ENCODE results near the gene MARK1. TPM values are rescaled to one million over a fixed set of nuclear protein-coding genes. Genes with fewer than 3 reads are reported as not detected.
"Not testable (repeated sequence)": the region's sequence is repeated elsewhere in the genome, so short reads cannot be mapped to it uniquely, and the experiment has no call there.

MARK1 gene
- total RNA-seq, 2 donors from 2014 or later = 0.10 TPM; not detected in 1

DNA sequence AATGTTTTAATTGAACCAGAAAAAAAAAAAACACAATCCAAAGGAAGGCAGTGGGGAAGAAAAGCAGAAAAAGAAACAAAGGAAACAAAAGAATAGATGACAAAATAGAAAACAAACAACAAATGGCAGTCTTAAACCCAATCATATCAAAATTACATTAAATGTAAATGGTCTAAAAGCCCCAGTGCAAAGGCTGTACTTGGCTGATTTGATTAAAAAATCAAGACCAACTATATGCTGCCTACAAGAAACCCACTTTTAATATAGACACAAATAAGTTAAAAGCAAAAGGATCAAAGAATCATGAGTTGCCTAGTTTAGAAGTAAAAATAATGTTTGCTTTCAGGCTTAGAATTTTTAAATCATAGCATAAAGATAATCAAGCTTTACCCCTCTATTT lies 142.4 kb downstream of the MARK1 start:
- peaks cover 20% of the 10 kb centered on the region for H3K27me3 Mint-ChIP-seq
- H3K4me1 Mint-ChIP-seq = no peaks in the 10 kb centered on the region
- ATAC-seq = no peak
- no peak overlapping the region for H3K4me3 Mint-ChIP-seq
- DNase-seq = no peak
- peaks cover 2% of the 10 kb centered on the region for H3K36me3 Mint-ChIP-seq (ENCODE audit: low read depth)
- H3K27ac Mint-ChIP-seq = no peak overlapping the region
- H3K9me3 ChIP-seq (ENCODE audit: control insufficient read depth, low read length, poor library complexity, severe bottlenecking) = no peaks in the 10 kb centered on the region

DNA sequence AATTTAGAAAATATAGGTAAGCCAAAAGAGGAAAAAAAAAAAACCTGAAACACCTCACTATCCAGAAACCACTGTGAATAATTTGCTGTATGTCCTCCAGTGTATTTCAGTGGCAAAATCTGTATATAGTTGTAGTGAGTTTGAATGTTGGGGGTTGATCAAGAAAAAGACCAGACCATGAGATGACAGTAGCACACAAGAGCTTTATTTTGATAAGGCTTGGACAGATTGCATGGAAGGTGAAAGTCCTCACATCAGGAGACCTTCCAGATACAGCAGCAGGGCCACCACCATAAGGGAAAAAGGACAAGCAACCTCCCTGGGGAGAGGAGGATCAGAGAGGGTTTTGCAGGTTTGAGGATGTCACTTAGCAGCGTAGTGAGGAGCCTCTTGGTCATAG lies 146.0 kb downstream of the MARK1 start:
- Mint-ChIP-seq H3K36me3 (ENCODE audit: low read depth) (peaks cover 3% of the 10 kb centered on the region), H3K27ac (no peak overlapping the region), H3K27me3 (peaks cover 8% of the 10 kb centered on the region), H3K4me1 (no peaks in the 10 kb centered on the region), H3K4me3 (no peak overlapping the region)
- ATAC-seq (no peak), DNase-seq (no peak)
- H3K9me3 ChIP-seq (ENCODE audit: control insufficient read depth, low read length, poor library complexity, severe bottlenecking) = no peaks in the 10 kb centered on the region

DNA sequence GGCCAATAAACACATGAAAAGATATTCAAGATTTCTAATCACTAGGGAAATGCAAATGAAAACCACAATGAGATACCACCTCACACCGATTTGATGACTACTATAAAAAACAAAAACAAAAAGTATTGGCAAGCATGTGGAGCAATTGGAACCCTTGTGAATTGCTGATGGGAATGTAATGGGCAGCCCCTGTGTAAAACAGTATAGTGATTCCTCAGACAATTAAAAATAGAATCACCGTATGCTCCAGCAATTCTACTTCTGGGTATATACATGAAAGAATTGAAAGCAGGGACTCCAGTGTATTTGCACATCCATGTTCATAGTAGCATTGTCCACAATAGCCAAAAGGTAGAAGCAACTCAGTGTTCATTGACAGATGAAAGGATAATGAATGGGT lies 149.3 kb downstream of the MARK1 start:
- H3K4me3 Mint-ChIP-seq = no peak overlapping the region
- H3K27me3 Mint-ChIP-seq = peaks cover 8% of the 10 kb centered on the region
- H3K4me1 Mint-ChIP-seq = peaks cover 6% of the 10 kb centered on the region
- DNase-seq (no peak), ATAC-seq (no peak)
- H3K36me3 Mint-ChIP-seq (ENCODE audit: low read depth) = peaks cover 3% of the 10 kb centered on the region
- no peaks in the 10 kb centered on the region for H3K9me3 ChIP-seq (ENCODE audit: control insufficient read depth, low read length, poor library complexity, severe bottlenecking)
- no peak overlapping the region for H3K27ac Mint-ChIP-seq

GRCh38 chr1:220680085-220680687 lies 152.2 kb downstream of the MARK1 start:
- Mint-ChIP-seq H3K36me3 (ENCODE audit: low read depth) (peaks cover 3% of the 10 kb centered on the region), H3K27ac (no peak overlapping the region), H3K4me3 (no peak overlapping the region), H3K27me3 (peaks cover 5% of the 10 kb centered on the region), H3K4me1 (peaks cover 6% of the 10 kb centered on the region)
- ATAC-seq (peak; percentile 85), DNase-seq (no peak)
- H3K9me3 ChIP-seq (ENCODE audit: control insufficient read depth, low read length, poor library complexity, severe bottlenecking) = no peaks in the 10 kb centered on the region

DNA sequence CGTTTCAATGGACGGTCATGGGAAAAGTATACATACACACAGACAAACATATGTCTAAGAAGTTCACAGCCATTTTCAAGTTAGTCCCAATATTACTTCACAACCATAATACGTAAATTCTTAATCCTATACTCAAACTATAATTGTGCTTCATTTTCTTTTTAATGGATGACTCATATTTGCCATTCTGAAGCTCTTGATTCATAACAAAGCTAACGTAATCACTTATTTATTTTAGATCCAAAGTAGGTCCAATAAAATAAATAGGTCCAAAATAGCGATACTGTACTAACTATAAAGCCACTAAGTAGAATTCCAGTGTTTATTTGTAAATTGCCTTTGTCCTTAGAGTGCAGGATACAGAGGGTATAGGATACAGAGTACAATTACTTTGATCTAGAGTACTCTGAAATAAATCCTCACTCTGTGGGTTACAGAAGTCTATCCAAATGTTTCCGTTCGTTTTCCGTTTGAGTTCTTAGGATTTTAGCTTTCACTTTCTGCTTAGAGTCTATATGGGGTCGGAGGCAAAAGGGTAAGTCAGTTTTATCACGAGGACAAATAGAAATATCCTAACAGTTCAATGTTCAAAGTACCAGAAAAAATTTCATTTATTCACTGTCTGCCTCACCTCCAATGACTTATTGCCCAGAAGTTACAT lies 153.4 kb downstream of the MARK1 start:
- Mint-ChIP-seq H3K27ac (no peak overlapping the region), H3K4me3 (no peak overlapping the region), H3K4me1 (peaks cover 6% of the 10 kb centered on the region), H3K36me3 (ENCODE audit: low read depth) (peaks cover 3% of the 10 kb centered on the region), H3K27me3 (peaks cover 5% of the 10 kb centered on the region)
- H3K9me3 ChIP-seq (ENCODE audit: control insufficient read depth, low read length, poor library complexity, severe bottlenecking) = no peaks in the 10 kb centered on the region
- ATAC-seq = no peak
- no peak for DNase-seq

DNA sequence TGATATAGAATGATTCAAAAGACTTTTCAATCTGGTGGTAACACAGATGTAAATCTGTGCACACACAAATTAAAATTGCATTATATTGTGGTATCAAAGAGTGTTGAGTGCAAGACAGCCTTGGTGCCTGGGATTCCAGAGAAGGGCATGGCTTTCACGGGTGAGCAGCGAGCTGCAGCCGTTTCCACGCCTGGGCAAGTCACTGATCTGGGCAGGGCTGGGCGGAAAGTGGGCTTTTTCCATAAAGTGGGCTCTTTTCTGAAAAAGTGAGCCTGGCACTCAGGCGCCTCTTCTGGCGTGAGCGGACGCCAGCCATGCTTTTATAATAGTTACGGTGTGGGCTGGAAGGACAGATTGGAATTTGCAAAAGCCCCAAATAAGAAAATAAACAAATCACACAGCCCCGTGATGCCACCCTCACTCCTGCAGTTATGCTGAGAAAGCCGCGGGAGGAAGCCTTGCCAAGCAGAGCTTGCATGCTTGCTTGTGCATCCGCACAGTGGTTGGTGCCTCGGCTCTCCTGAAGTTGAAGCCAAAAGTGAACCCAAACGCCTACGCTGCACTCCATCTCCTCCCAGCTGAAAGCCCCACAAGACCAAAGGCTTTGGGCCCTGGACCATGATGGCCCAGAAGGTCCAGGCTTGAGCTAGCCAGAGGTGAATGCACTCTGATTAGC lies 155.1 kb downstream of the MARK1 start:
- no peak for DNase-seq
- Mint-ChIP-seq H3K27me3 (peaks cover 12% of the 10 kb centered on the region), H3K36me3 (ENCODE audit: low read depth) (peaks cover 3% of the 10 kb centered on the region), H3K27ac (no peak overlapping the region), H3K4me3 (no peak overlapping the region), H3K4me1 (peaks cover 6% of the 10 kb centered on the region)
- H3K9me3 ChIP-seq (ENCODE audit: control insufficient read depth, low read length, poor library complexity, severe bottlenecking) = no peaks in the 10 kb centered on the region
- ATAC-seq = no peak

- H3K4me1 Mint-ChIP-seq; ATAC-seq; H3K36me3 Mint-ChIP-seq (ENCODE audit: low read depth); H3K27ac Mint-ChIP-seq; H3K4me3 Mint-ChIP-seq; H3K9me3 ChIP-seq (ENCODE audit: control insufficient read depth, low read length, poor library complexity, severe bottlenecking); DNase-seq: not testable (repeated sequence)
- peaks cover 12% of the 10 kb centered on the region for H3K27me3 Mint-ChIP-seq
These were observed 155.8 kb downstream of the MARK1 start for GRCh38 chr1:220683716-220684115.

GRCh38 chr1:220684890-220685289 lies 157.0 kb downstream of the MARK1 start:
- no peak overlapping the region for H3K27ac Mint-ChIP-seq
- ATAC-seq = no peak
- DNase-seq = no peak
- no peaks in the 10 kb centered on the region for H3K9me3 ChIP-seq (ENCODE audit: control insufficient read depth, low read length, poor library complexity, severe bottlenecking)
- H3K36me3 Mint-ChIP-seq (ENCODE audit: low read depth) = peaks cover 2% of the 10 kb centered on the region
- peaks cover 8% of the 10 kb centered on the region for H3K4me1 Mint-ChIP-seq
- no peak overlapping the region for H3K4me3 Mint-ChIP-seq
- H3K27me3 Mint-ChIP-seq = peaks cover 12% of the 10 kb centered on the region

GRCh38 chr1:220685879-220686278 lies 157.9 kb downstream of the MARK1 start:
- peaks cover 12% of the 10 kb centered on the region for H3K27me3 Mint-ChIP-seq
- no peaks in the 10 kb centered on the region for H3K9me3 ChIP-seq (ENCODE audit: control insufficient read depth, low read length, poor library complexity, severe bottlenecking)
- peaks cover 2% of the 10 kb centered on the region for H3K36me3 Mint-ChIP-seq (ENCODE audit: low read depth)
- DNase-seq = no peak
- H3K4me3 Mint-ChIP-seq = no peak overlapping the region
- H3K4me1 Mint-ChIP-seq = peaks cover 11% of the 10 kb centered on the region
- no peak overlapping the region for H3K27ac Mint-ChIP-seq
- ATAC-seq = no peak

DNA sequence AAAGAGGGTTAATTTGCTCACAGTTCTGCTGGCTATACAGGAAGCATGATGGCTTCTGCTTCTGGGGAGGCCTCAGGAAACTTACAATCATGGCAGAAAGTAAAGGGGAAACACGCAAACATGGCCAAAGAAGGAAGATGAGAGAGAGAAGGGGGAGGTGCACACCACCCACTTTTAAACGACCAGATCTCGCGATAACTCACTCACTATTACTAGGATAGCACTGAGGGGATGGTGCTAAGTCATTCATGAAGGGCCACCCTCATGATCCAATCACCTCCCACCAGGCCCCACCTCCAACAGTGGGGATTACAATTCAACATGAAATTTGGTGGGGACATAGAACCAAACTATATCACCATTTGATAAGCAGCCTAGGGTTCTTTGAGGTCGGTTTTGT lies 159.9 kb downstream of the MARK1 start:
- Mint-ChIP-seq H3K4me3 (no peak overlapping the region), H3K36me3 (ENCODE audit: low read depth) (peaks cover 2% of the 10 kb centered on the region), H3K27ac (no peak overlapping the region), H3K4me1 (peaks cover 12% of the 10 kb centered on the region), H3K27me3 (peaks cover 16% of the 10 kb centered on the region)
- ATAC-seq (no peak), DNase-seq (no peak)
- H3K9me3 ChIP-seq (ENCODE audit: control insufficient read depth, low read length, poor library complexity, severe bottlenecking) = no peaks in the 10 kb centered on the region

GRCh38 chr1:220689666-220690065 lies 161.7 kb downstream of the MARK1 start:
- ATAC-seq (no peak), DNase-seq (no peak)
- Mint-ChIP-seq H3K4me3 (peak overlapping the region; percentile 87), H3K27ac (no peak overlapping the region), H3K36me3 (ENCODE audit: low read depth) (peaks cover 2% of the 10 kb centered on the region), H3K27me3 (peaks cover 17% of the 10 kb centered on the region), H3K4me1 (peaks cover 12% of the 10 kb centered on the region)
- H3K9me3 ChIP-seq (ENCODE audit: control insufficient read depth, low read length, poor library complexity, severe bottlenecking) = no peaks in the 10 kb centered on the region

DNA sequence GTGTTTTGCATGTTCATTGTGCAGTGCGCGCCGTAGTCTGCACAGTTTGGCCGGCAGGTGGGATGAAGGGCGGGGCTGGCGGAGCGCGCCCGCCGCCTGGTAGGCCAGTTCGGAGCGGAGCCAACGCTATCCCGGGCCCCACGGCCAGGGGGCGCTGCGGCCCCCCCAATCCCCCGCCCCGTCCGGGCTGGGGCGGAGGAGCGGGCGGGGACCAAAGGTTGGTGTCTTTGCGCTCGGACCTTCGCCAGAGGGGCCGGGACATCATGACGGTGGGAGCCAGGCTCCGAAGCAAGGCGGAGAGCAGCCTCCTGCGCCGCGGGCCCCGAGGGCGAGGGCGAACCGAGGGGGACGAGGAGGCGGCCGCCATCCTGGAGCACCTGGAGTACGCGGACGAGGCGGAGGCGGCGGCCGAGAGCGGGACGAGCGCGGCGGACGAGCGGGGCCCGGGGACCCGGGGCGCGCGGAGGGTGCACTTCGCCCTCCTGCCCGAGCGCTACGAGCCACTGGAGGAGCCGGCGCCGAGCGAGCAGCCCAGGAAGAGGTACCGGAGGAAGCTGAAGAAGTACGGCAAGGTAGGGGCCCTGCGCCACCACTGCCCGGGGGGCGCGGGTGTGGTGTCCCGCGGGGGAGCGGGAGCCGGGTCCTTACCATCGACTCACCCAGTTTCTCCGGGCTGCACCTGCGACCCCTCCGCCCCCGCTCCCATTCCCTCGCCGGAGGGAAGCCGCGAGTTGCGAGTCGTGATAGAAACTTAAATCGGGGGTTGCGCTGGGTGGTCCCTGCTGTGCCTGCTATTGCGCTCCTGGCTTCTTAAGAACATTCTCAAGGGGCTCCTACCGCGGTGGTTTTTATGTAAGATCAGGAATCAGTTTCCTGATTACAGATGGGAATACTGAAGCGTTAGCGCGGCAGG lies 162.5 kb downstream of the MARK1 start, which contains the start of gene C1orf115:
Gene C1orf115 (plus strand): TSS at position 224 of the 913 bp plus-strand sequence. CDS start 40 bp downstream, at position 264.
- Mint-ChIP-seq H3K4me3 (peak within 1 kb of the TSS; percentile 87), H3K4me1 (peaks cover 12% of the 10 kb centered on the region), H3K36me3 (ENCODE audit: low read depth) (peaks cover 2% of the 10 kb centered on the region), H3K27me3 (peaks cover 12% of the 10 kb centered on the region), H3K27ac (no peak within 1 kb of the TSS)
- peak; percentile 98 for ATAC-seq
- peak; percentile 52 to 72 (median 55) for DNase-seq
- no peaks in the 10 kb centered on the region for H3K9me3 ChIP-seq (ENCODE audit: control insufficient read depth, low read length, poor library complexity, severe bottlenecking)
